ENCODE data around the gene DNMT3B. TPM values are rescaled to one million over a fixed set of nuclear protein-coding genes. Genes with fewer than 3 reads are reported as not detected.

Gene DNMT3B
- total and polyA plus RNA-seq, 9 of the 15 experiments (the other 6 are each of a cell fraction or from before 2014, with no cell fraction given): 9.3 to 74.8 (median 49.1) TPM

DNA sequence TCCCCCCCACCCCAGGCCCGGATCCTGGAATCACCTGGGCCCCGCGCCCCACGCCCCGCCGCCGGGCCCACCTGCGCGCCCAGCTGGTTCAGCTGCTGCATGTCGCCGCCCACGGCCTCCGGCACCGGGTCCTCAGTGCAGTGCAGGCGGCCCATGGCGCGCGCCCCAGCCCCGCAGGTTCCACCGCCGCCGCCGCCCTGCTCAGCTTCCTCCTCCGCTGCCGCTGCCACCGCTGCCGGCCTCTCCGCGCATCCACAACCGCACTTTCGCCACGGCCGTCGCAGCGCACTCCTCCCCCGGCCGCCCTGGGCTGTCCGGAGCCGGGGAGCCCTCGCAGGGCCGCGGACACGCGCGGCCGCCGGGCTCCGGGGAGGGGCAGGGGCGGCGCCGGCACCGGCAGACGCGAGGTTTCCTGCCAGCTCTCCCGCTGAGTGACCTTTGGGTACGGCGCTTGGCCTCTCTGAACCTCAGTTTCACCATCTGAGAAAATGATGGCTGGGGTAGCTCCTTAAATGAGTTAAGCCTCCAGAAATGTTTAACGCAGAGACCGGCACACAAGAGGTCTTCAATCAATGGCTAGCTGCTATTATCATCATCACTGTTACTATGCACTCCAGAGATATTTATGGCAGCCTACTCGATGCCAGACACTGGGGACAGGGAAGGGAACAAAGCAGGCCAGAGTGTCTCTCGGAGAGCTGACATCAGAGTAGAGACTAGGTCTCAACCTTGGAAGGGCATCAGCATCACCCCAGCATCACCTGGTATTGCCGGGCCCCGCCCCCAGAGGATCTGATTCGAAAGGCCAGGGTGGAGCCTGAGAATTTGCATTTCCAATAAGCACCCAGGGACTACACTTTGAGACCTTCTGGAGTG, 18.7 kb upstream of the DNMT3B start, which contains the start of gene COMMD7 (continued):
- TF ChIP-seq, protein P1, sequence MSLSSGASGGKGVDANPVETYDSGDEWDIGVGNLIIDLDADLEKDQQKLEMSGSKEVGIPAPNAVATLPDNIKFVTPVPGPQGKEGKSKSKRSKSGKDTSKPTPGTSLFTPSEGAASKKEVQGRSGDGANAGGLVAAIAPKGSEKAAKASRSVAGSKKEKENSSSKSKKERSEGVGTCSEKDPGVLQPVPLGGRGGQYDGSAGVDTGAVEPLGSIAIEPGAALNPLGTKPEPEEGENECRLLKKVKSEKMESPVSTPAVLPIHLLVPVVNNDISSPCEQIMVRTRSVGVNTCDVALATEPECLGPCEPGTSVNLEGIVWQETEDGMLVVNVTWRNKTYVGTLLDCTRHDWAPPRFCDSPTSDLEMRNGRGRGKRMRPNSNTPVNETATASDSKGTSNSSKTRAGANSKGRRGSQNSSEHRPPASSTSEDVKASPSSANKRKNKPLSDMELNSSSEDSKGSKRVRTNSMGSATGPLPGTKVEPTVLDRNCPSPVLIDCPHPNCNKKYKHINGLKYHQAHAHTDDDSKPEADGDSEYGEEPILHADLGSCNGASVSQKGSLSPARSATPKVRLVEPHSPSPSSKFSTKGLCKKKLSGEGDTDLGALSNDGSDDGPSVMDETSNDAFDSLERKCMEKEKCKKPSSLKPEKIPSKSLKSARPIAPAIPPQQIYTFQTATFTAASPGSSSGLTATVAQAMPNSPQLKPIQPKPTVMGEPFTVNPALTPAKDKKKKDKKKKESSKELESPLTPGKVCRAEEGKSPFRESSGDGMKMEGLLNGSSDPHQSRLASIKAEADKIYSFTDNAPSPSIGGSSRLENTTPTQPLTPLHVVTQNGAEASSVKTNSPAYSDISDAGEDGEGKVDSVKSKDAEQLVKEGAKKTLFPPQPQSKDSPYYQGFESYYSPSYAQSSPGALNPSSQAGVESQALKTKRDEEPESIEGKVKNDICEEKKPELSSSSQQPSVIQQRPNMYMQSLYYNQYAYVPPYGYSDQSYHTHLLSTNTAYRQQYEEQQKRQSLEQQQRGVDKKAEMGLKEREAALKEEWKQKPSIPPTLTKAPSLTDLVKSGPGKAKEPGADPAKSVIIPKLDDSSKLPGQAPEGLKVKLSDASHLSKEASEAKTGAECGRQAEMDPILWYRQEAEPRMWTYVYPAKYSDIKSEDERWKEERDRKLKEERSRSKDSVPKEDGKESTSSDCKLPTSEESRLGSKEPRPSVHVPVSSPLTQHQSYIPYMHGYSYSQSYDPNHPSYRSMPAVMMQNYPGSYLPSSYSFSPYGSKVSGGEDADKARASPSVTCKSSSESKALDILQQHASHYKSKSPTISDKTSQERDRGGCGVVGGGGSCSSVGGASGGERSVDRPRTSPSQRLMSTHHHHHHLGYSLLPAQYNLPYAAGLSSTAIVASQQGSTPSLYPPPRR (CRISPR knock-in tag; IDR thresholded peaks at IDR 0.05; ENCODE audit: borderline replicate concordance): no peak
- TF ChIP-seq CREBBP (IDR thresholded peaks at IDR 0.05; ENCODE audit: low read depth, low read length) (no peak), HMGN3 (IDR thresholded peaks at IDR 0.05; ENCODE audit: borderline replicate concordance, extremely low read depth, insufficient read length, low read depth, low read length) (peak; percentile 47), TARDBP (IDR thresholded peaks at IDR 0.05) (peak; percentile 88; the same call in 1 of the 2 replicates), CCNT2 (IDR thresholded peaks at IDR 0.05; ENCODE audit: borderline replicate concordance, extremely low read depth, insufficient read length, low read depth, low read length) (peak; percentile 79), GABPB1 (CRISPR knock-in tag; IDR thresholded peaks at IDR 0.05) (0 out of 2 replicates have a peak, but pooled peaks have one; percentile 8), PHF20 (IDR thresholded peaks at IDR 0.05; ENCODE audit: partially characterized antibody) (no peak), HIVEP1 (CRISPR knock-in tag; IDR thresholded peaks at IDR 0.05) (no peak), STAT5B (CRISPR knock-in tag; IDR thresholded peaks at IDR 0.05) (no peak), TAF1 (IDR thresholded peaks at IDR 0.05; ENCODE audit: control insufficient read depth, extremely low read depth, insufficient read depth, low read length, severe bottlenecking) (peak; percentile 57), HEY1 (CRISPR knock-in tag; IDR thresholded peaks at IDR 0.05; ENCODE audit: borderline replicate concordance) (no peak), ZNF274 (IDR thresholded peaks at IDR 0.05; ENCODE audit: borderline replicate concordance, low read depth, low read length) (no peak), ZNF583 (CRISPR knock-in tag; IDR thresholded peaks at IDR 0.05) (no peak)
- TF ChIP-seq, protein P2, sequence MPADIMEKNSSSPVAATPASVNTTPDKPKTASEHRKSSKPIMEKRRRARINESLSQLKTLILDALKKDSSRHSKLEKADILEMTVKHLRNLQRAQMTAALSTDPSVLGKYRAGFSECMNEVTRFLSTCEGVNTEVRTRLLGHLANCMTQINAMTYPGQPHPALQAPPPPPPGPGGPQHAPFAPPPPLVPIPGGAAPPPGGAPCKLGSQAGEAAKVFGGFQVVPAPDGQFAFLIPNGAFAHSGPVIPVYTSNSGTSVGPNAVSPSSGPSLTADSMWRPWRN (IDR thresholded peaks at IDR 0.05; ENCODE audit: low read depth): no peak
- TF ChIP-seq, protein P3, sequence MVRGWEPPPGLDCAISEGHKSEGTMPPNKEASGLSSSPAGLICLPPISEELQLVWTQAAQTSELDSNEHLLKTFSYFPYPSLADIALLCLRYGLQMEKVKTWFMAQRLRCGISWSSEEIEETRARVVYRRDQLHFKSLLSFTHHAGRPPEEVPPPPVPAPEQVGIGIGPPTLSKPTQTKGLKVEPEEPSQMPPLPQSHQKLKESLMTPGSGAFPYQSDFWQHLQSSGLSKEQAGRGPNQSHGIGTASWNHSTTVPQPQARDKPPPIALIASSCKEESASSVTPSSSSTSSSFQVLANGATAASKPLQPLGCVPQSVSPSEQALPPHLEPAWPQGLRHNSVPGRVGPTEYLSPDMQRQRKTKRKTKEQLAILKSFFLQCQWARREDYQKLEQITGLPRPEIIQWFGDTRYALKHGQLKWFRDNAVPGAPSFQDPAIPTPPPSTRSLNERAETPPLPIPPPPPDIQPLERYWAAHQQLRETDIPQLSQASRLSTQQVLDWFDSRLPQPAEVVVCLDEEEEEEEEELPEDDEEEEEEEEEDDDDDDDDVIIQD (CRISPR knock-in tag; IDR thresholded peaks at IDR 0.05): no peak
- TF ChIP-seq, protein P4, sequence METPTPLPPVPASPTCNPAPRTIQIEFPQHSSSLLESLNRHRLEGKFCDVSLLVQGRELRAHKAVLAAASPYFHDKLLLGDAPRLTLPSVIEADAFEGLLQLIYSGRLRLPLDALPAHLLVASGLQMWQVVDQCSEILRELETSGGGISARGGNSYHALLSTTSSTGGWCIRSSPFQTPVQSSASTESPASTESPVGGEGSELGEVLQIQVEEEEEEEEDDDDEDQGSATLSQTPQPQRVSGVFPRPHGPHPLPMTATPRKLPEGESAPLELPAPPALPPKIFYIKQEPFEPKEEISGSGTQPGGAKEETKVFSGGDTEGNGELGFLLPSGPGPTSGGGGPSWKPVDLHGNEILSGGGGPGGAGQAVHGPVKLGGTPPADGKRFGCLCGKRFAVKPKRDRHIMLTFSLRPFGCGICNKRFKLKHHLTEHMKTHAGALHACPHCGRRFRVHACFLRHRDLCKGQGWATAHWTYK (CRISPR knock-in tag; IDR thresholded peaks at IDR 0.05): no peak
- TF ChIP-seq, protein P5, sequence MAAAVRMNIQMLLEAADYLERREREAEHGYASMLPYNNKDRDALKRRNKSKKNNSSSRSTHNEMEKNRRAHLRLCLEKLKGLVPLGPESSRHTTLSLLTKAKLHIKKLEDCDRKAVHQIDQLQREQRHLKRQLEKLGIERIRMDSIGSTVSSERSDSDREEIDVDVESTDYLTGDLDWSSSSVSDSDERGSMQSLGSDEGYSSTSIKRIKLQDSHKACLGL (CRISPR knock-in tag; IDR thresholded peaks at IDR 0.05; ENCODE audit: borderline replicate concordance, poor library complexity, severe bottlenecking): no peak

All from K562 (cell line).